ENCODE data around the gene DNAJA3.
A peak's percentile ranks its signal among the peaks of the same experiment; 100 is the strongest.
"Not testable (repeated sequence)": the region's sequence is repeated elsewhere in the genome, so short reads cannot be mapped to it uniquely, and the experiment has no call there.

DNAJA3 gene

DNA sequence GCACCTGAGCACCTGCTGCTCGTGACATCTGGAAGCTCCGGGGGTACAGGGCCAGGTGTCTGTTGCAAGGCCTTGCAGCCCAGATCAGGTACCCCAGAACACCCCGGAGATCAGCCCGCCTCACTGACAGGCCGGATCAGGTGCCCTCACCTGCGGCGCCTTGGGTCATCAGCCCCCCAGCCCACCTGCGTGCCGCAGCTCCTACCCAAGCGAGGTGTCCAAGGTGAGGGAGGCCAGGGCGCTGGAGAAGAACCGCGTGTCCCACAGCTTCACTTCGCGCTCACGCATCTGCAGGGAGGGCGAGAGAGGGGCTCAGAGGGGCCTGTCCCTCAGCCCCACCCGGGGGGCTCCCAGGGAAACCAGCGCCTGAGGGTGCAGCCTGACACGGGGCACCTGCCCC, 37.9 kb upstream of the DNAJA3 start:
- no peak for DNase-seq (ENCODE audit: low spot score)

DNA sequence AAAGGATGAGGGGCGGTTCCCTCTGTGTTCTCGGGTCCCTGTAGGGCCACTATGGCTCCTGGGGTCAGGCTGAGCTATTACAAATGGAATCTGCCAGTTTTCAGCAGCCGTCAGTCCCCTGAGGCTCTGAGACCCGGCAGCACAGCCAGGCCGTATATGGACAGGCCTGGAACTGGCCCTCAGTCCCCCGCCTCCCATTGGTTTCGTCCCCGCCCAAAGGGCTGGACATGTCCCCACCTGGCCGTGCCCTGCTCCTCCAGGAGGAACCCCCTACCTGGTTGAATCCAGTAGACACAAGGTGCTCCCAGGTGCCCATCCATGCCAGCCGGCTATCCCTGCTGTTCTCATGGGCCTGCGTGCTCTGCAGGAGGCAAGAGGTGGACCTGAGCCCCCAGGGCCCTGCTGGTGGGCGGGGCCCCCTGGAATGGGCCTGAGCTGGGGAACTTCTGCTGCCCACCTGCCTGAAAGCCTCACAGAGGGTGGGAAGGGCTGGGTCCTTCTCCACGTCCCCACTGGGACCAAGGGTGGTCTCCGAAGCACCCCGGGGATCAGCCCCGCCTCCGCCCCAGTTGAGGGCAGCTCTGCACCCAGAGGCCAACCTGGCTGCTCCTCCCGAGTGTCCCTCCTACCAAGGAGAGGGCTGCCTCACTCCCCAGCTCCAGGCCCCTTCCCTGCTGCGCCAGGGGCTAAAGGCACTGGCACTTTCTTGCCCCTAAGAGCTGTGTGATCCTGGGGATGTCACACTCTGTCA, 37.2 kb upstream of the DNAJA3 start:
- no peak for DNase-seq (ENCODE audit: low spot score)

DNA sequence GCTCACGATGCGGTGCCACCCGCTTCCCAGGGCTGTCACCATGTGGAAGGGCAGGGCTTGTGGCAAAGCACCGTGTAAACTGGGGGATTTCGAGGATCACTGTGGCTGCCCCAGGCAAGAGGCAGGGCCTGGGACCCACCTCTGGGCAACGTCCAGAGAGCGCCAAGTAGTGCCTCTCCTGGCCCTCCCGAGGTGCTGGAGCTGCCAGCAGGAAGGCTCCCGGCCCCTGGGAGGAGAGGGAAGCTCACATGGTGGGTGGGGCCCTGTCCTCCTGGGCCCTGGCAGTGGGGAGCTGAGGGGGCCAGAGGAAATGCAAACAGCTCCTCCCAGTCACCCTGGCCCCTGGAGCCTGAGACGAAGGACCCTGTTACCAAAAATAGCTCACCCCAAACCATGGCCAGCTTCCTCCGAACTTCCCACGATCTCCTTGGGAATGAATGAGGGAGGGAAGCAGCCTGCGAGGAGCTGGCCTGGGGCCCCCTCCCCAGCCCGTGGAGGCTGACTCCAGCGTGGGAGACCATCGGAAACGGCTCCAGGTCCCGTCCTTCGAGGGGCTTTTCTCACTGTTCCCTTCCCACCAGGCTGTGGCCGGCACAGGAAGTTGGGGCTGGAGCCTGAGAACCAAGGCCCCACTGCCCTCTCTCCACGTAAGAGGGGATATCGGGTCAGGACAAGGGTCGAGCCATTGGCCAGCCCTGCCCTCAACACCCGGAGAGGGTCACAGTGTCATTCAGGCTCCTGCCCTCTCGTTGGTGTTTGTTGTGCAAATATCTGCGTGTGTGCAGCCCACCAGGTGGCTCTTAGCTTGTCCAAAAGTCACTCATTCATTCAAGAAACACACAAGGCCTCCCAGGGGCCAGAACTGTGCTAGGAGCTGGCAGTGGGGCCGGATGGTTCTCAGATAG, 36.4 kb upstream of the DNAJA3 start:
- DNase-seq (ENCODE audit: low spot score), result no peak

DNA sequence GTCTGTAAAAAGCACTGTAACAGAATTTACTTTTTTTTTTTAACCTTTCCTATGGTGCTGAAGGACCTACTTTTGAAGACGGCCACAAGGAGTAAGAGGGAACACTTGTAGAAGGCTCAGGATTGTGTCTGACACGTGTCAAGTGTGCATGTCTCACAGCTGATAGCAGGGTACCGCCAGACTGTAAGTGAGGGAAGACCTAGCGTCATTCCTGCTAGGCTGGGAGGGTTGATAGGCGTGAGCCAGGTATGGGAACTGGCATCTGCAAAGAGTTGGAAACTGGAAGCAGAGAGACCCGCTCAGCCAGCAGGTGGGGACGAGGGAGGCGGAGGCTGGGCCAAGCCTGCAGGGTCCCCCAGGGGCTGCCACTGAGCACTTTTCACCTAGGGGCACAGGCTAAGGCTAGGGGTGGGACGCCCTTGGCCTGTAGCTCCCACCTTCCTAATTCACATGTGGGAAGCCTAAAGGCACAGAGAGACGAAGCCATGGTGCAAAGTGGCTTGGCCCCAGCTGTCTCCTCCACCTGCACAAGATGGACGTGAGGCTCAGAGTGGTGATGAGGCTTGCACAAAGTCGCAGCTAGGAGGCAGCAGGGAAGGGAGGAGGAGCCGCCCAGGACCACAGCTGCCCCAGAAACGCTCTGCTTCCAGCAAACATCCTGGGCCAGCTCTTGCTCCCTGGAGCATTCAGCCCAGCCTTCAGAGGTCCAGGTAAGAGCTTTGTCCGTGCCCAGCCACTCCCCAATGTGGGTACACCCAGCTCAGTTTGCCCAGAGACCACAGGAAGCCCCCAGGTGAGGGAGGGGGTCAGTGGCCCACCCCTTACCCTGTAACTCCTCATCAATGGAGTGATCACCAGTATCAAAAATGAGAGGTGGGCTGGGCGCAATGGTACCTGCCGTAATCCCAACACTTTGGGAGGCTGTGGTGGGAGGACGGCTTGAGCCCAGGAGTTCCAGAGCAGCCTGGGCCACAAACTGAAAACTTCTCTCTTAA, 35.1 kb upstream of the DNAJA3 start:
- DNase-seq (ENCODE audit: low spot score), result no peak

DNA sequence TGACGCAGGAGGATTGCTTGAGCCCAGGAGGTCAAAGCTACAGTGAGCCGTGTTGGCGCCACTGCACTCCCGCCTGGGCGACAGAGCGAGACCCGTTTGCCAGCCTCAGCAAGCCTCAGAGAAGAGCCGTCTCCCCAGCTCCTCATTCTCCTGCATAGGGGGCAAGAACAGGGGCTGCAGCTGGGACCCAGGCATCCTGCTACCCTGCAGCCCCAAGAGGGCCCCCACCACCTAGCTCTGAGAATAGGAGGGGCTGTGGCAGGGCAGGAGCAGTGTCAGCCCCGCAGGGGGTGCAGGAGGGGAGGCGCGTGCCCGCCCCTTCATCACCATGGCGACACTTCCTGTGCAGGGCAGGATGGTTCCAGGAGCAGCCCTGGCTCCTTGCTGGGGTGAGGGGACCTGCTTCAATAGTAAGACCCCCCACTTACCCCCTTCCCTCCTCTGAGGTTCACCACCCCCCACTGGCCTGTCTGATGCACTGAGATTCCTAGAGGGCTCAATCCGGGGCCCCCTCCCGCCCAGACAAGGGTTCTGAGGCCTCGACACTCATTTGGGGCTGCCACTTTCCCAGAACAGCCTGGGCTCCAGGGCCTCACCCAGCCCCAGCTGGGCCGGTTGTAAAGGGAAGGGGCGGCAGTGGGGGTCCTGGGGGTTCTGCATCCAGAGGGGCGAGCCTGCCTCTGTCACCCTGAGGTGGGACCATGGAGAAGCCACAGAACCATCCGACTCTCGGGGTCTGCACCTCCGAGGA, 33.9 kb upstream of the DNAJA3 start:
- DNase-seq (ENCODE audit: low spot score), result no peak

DNA sequence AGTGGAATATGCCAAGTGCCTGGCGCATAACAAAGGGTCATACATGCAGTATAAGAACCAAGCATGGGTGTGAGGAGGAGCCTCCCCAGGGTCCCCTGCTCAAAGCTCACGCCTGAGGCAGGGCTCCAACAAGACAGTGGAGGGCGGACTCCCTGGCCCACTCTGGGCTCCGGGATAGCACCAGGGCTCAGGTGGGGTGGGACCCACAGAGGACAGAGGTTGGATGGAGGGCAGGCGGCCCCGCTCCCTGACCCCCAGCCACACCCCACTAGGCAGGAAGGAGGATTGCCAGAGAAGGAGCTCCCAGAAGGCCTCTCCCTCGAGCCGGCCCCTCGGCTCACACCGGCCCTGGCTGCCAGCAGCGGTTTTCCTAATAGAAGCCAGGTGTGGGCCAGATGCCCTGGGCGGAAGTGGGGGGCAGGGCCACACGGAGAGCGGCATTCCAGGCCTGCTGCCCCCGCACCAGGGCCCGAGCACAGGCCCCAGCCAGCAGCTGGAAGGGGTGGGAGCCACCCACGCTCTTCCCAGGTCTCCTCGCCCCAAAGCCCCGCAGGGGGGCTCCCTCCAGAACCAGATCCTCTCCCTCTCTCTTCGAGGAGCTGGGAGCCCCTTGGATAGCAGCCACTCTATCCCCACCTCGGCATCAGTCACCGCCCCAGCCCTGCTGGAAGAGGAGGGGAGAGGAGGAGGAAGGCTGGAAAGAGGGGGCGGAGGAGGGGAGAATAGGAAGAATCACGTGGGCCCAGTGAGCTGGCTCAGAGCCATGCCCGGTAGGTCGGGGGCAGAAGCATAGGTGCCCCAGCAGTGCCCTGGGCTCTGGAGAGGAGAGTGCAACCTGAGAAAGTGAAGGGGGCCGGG, 33.1 kb upstream of the DNAJA3 start:
- DNase-seq (ENCODE audit: low spot score), result no peak

DNA sequence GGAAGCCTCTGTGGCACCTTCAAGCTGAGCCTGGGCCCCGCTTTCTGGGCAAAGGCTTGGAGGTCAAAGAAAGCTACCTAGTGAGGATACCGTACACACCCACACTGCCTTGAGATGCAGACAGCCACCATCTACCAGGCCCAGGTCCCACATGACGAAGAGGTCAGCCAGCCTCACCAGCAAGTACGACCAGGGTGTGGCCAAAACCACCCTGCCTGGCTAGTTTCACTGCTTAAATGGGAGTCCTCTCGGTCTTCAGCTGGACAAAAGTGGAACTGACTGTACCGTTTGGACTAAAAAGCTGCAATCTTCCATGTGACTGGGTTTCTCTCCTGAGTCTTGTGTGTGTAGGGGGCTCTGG, 32.4 kb upstream of the DNAJA3 start:
- DNase-seq (ENCODE audit: low spot score), result no peak

DNA sequence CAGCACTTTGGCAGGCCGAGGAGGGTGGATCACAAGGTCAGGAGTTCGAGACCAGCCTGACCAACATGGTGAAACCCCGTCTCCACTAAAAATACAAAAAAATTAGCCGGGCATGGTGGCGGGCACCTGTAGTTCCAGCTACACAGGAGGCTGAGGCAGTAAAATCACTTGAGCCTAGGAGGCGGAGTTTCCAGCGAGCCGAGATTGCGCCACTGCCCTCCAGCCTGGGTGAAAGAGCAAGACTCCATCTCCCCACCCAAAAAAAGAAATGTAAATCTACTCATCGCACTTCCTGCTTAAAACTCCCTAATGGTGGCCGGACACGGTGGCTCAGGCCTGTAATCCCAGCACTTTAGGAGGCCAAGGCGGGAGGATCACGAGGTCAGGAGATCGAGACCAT, 31.8 kb upstream of the DNAJA3 start:
- not testable (repeated sequence) for DNase-seq (ENCODE audit: low spot score)

DNA sequence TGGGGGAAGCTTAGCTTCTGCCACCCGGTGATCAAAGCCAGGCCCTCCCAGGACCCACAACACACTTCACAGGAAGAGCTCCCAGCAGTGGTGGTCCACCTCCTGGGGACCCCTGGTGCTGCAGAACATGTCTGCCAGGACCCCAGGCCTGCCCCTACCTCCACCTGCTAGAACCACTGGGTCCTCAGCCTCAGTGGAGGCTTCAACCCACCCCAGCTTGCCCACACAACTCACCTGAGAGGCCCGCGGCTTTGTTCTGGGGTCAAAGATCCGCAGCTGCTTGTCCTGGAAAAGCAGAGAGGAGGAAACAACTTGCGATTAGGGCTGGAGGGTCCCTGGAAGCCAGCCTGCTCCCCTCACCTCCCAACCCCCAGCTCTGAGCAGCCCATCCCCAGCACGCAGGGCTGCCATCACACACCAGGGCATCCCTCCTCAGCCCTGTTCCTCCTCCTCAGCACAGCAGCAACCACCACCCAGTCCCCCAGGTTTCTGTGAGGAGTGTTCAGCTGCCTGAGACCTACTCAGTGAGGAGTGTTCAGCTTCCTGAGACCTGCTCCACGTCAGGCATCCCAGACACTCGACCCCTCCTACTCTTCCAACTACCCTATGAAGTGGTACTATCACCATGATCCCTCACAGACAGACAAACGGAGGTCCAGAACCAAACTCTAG, 30.5 kb upstream of the DNAJA3 start:
- DNase-seq (ENCODE audit: low spot score), result no peak

DNA sequence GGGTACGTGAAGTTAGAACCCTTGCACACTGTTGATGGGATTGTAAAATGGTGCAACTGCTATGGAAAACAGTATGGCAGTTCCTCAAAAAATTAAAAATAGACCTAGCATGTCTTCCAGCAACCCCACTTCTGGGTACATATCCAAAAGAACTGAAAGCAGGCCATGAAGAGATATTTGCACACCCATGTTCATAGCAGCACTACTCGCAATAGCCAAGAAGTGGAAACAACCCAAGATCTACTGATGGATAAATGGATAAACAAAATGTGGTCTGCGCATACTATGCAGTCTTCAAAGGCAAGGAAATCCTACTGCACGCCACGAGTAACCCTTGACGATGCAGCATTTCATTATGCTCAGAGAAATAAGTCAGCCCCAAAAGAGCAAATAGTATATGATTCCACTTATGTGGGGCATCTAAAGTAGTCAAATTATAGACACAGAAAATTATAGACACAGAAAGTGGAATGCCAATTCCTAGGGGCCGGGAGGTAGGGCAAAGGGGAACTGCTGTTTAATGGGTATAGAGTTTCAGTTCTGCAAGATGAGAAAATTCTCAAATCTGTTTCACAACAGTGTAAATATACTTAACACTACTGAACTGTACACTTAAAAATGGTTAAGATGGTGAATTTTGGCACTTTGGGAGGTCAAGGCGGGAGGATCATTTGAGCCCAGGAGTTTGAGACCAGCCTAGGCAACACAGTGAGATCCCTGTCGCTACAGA, 26.5 kb upstream of the DNAJA3 start:
- DNase-seq (ENCODE audit: low spot score), result no peak

DNA sequence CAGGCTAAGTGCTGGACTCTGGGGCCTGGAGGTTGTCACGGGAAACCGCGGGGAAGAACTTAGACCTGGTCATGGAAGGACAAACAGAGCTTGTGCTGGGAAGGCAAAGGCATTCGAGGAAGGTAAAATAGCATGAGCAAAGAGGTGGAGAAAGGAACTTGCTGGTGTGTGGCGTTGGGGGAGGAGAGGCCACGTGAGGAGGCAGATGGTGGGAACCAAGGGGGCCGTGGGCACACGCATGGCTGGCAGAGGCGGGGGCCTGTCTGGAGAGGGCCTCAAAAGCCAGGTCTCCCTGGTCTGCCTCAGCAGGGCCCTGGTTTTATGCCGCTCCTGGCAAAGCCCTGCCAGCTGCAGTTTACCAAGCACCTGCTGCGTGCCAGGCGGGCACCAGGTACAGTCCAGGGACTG, 24.6 kb upstream of the DNAJA3 start:
- DNase-seq (ENCODE audit: low spot score), result no peak

DNA sequence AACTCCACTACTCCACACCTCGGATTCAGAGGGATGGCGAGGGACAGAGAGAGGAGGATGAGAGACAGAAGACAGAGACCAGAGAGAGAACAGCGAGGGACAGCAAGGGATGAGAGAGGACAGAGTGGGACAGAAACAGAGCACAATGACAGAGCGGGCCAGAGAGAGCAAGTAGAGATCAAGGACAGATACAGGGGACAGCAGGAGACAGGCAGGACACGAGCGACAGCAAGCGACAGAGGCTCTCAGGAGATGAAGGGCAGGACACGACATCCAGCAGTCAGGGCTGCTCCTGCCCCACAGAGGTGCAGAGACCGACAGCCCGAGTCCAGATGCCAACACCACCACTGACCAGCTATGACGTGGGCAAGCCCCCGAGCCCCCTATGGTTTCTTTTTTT, 24.2 kb upstream of the DNAJA3 start:
- DNase-seq (ENCODE audit: low spot score), result no peak

DNA sequence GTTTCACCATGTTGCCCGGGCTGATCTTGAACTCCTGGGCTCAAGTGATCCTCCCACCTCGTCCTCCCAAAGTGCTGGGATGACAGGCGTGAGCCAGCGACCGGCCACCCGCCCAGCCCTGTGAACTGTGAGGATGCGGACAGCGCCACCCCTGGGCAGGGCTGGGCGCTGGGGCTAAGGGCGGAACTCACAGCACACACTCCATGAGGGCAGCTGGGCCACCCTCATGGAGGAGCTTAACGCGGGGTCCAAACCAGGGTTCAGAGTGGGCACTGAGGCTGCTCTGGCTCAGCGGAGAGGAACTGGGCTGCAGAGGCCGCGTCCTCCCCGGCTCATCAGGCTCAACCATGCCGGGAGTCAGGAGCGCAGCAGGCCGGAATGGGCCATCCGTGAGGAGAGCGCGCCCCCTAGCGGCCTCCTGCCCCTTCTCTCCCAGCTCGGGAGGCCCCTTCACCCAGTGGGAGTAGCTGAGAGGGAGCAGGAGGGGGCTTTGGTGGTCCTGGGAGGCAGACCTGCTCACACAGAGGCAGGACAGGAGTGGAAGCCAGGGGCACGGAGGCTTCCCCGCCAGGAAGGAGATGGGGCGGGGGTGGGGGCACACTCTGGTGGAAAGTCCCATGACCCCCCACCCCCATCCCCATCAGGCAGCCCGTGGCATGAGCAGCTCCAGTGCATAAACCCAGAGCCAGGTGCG, 23.1 kb upstream of the DNAJA3 start:
- DNase-seq (ENCODE audit: low spot score), result peak; percentile 78

DNA sequence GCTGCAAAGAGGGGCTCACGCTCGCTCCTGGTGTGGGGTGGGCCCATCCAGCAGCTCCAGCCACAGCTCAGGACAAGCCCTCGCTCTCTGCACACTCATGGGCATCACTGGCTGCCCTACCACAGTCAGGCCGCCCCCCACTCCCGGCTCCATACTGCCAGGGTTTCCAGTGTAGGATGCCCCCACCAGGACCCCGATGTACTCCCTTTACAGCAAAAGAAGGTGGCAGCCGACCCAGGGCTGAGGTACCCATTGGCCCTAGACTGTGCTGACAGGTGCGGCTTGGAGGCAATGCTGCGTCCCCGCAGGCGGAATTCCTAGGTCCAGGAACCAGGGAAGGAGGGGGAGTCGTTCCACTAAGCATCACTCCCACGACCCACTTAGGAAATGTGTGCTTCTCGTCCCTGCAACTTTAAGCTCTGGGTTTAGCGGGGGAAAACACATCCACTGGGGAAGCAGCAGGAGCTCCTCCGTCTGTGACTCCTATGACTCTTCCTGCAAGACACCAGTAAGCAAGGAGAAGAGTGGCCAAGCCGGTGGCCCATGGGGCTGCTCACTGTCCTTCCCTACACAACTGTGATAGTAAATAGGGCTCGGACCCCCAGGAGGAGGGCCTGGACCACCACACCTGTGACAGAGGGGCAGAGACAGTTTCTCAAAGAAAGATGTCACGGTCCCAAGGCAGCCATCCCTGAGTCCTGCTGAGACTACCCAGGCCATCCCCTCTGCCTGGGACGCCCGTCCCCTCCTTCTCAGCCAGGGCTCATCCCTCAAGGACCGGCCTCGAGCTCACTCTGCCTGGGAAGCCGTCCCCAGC, 22.3 kb upstream of the DNAJA3 start:
- DNase-seq (ENCODE audit: low spot score), result no peak

DNA sequence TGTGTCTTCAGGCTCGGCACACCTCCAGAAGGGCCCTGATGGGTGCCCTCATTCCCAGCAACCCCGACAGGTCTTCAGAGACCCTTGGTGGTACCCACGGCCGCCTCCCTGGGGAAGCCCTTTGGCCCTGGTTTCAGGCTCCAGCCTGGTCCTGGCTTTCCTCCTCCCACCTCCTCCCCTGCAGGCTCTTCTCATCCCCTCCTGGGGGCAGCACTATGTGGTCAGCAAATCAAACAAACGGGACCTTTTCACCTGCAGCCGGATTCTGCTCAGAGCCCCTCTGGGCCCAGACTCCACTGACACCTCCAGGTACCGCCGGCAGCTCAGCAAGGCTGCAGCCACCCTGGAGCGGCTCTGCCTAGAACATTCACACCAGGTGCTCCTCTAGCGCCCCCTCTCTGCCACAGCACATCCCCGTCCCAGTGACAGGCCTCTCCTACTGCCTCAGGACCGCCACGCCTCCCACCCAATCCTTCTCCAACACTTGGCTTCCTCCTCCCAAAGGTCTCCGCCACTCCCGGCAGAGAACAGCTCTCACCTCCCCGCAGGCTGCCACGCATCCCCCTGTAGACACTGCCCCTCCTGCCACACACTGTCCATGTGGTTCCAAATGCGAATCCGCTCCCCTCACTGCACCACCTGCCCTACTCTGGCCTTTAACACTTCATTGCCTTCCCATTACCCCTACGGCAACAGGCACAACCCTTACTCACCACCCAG, 21.3 kb upstream of the DNAJA3 start:
- DNase-seq (ENCODE audit: low spot score), result no peak

DNA sequence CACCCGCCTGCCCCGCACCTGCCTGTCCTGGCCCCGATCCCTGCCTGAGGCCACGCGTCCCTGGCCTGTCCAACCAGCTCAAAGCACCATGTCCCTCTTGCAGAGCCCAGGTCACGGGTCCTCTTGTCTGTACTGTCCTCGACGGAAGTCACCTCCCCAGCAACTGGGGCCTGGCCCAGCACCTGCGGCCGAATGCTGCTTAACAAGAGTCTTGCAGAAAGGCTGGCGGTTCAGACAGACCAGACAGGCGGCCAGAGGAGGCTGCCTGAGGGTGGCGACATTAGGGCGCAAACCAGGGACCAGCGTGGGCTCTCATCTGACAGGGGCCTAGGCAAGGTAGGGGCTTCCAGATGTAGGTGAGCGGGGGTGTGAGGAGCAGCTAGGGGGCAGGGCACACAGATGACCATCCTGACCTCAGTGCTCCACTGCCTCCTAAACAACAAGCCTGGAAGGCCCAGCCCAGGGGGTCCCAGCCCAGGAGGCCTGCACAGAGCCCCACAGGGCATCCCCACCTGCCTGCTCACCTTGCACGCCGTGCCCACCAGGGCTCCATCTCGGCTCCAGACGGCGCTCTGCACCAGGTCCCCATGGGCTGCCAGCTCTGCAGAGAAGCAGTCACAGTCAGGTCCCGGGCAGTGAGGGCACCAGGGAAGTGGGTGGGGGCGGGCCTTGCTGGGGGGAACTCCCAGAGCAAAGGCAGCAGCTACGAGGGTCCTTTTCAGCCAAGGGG, 20.5 kb upstream of the DNAJA3 start:
- no peak for DNase-seq (ENCODE audit: low spot score)
